HCT116 (cell line): Measurements from ENCODE around the gene PLCG2. TPM values are rescaled to one million over a fixed set of nuclear protein-coding genes. Genes with fewer than 3 reads are reported as not detected.

ENCODE experiments used
- ATAC-seq: fragments of 200-7000 bp; cut with Tn5 transposase; 2 replicates; pipeline ENCODE4 v1.9.1; 2020; ENCODE audit warnings: mild to moderate bottlenecking, moderate library complexity
- BruUV-seq: library from RNA; stranded (reverse); fragments of 400-500 nt; replicated peaks from 2 replicates; lab custom pipeline; 2021; lab: Mats Ljungman, UMichigan
- CTCF ChIA-PET: fragments of 300-600 bp; sonication (Branson Sonifier 250); formaldehyde crosslinking; loops from one replicate; lab custom pipeline; 2021; ENCODE audit warnings: antibody characterized with exemption; lab: Charles Lee
- POLR2A ChIA-PET: fragments of 300-600, 350-600 bp; sonication (Branson Sonifier 250); formaldehyde crosslinking; loops from one replicate; lab custom pipeline; 2021; ENCODE audit warnings: antibody characterized with exemption; lab: Charles Lee
- RAD21 ChIA-PET, 2 experiments: fragments of 300-600 bp; sonication (Branson Sonifier 250); formaldehyde crosslinking; loops; one replicate each; lab custom pipeline; 2023; ENCODE audit warnings: low total read pairs in 2 of 2; ENCODE audit not compliant: uncharacterized antibody in 2 of 2, unreplicated experiment in 2 of 2, low non-redundant PET in 1 of 2; lab: Charles Lee
- DNase-seq: peaks from one replicate; pipeline ENCODE4 v3.0.0-alpha.2; 2010; ENCODE audit warnings: low read depth, low spot score
- H2AFZ ChIP-seq: fragments of 200-600 bp; shearing (Covaris generic), sonication (generic); 2 replicates; pipeline ENCODE4 v1.6.1; 2017; ENCODE audit warnings: low read depth, mixed run types, mixed read lengths, antibody characterized with exemption, low read length; ENCODE audit not compliant: poor library complexity, severe bottlenecking
- H3K27ac ChIP-seq: 2 replicates; pipeline ENCODE4 v1.5.1; 2012; ENCODE audit warnings: low read depth, low read length
- H3K27me3 ChIP-seq: fragments of 200-600 bp; sonication (generic); 2 replicates; pipeline ENCODE4 v1.6.1; 2016; ENCODE audit warnings: mixed run types, low read length, mixed read lengths; ENCODE audit not compliant: insufficient read depth
- H3K36me3 ChIP-seq, 2 experiments: fragments of 200-500 bp in 1 of 2; fragments of 200-600 bp in 1 of 2; sonication (Bioruptor generic) in 1 of 2; sonication (generic) in 1 of 2; 2 replicates each; pipeline versions ENCODE4 v1.5.1 to v1.6.1; 2014 to 2016; ENCODE audit warnings: low read length in 2 of 2, inconsistent platforms in 1 of 2, mixed read lengths in 1 of 2, mixed run types in 1 of 2; ENCODE audit not compliant: insufficient read depth in 2 of 2, control insufficient read depth in 1 of 2
- H3K4me1 ChIP-seq, 2 experiments: fragments of 200-600 bp in 1 of 2; sonication (generic) in 1 of 2; 2 replicates each; pipeline versions ENCODE4 v1.5.1 to v1.6.1; 2012 to 2017; ENCODE audit warnings: low read length in 2 of 2, inconsistent platforms in 1 of 2, mild to moderate bottlenecking in 1 of 2, mixed read lengths in 1 of 2, mixed run types in 1 of 2, moderate library complexity in 1 of 2; ENCODE audit not compliant: insufficient read depth in 2 of 2, control insufficient read depth in 1 of 2
- H3K4me2 ChIP-seq: fragments of 200-600 bp; sonication (generic); 2 replicates; pipeline ENCODE4 v1.6.1; 2017; ENCODE audit warnings: mixed run types, low read length, mixed read lengths
- H3K4me3 ChIP-seq, 2 experiments: fragments of 200-600 bp in 1 of 2; sonication (generic) in 1 of 2; replicated peaks in 1 of 2; 2 replicates each; pipeline ENCODE4 v1.5.1; 2011 to 2016; ENCODE audit warnings: low read length in 2 of 2, control low read depth in 1 of 2, low read depth in 1 of 2, mild to moderate bottlenecking in 1 of 2, mixed read lengths in 1 of 2, mixed run types in 1 of 2
- H3K79me2 ChIP-seq: fragments of 200-600 bp; sonication (generic); 2 replicates; pipeline ENCODE4 v1.6.1; 2017; ENCODE audit warnings: mild to moderate bottlenecking, mixed run types, low read length, moderate library complexity, mixed read lengths; ENCODE audit not compliant: insufficient read depth
- H3K9ac ChIP-seq: fragments of 200-600 bp; sonication (generic); 2 replicates; pipeline ENCODE4 v1.6.1; 2016; ENCODE audit warnings: low read length, mixed read lengths
- H3K9me2 ChIP-seq: fragments of 200-600 bp; sonication (generic), shearing (Covaris generic); 2 replicates; pipeline ENCODE4 v1.6.1; 2017; ENCODE audit warnings: mixed run types, mild to moderate bottlenecking, moderate library complexity; ENCODE audit not compliant: insufficient read depth
- H3K9me3 ChIP-seq, 2 experiments: fragments of 200-500 bp in 1 of 2; fragments of 200-600 bp in 1 of 2; sonication (Bioruptor generic) in 1 of 2; sonication (generic) in 1 of 2; 2 replicates each; pipeline ENCODE4 v1.6.1; 2014 to 2017; ENCODE audit warnings: low read length in 2 of 2, mixed read lengths in 2 of 2, inconsistent platforms in 1 of 2, low read depth in 1 of 2, mild to moderate bottlenecking in 1 of 2, mixed run types in 1 of 2, moderate library complexity in 1 of 2; ENCODE audit not compliant: control insufficient read depth in 1 of 2, insufficient read depth in 1 of 2
- H4K20me1 ChIP-seq: fragments of 200-600 bp; sonication (generic), shearing (Covaris generic); 2 replicates; pipeline ENCODE4 v1.6.1; 2017; ENCODE audit warnings: mixed run types, mild to moderate bottlenecking, moderate library complexity; ENCODE audit not compliant: insufficient read depth
- CBX3 ChIP-seq: IDR thresholded peaks from 2 replicates; pipeline ENCODE4 v1.6.1; 2012; ENCODE audit warnings: low read depth
- CEBPB ChIP-seq: IDR thresholded peaks from 2 replicates; pipeline ENCODE4 v1.6.1; 2012; ENCODE audit warnings: low read depth
- EGR1 ChIP-seq: IDR thresholded peaks from 2 replicates; pipeline ENCODE4 v1.6.1; 2012; ENCODE audit warnings: low read depth
- ELF1 ChIP-seq: IDR thresholded peaks from 2 replicates; pipeline ENCODE4 v1.6.1; 2012; ENCODE audit warnings: low read depth, borderline replicate concordance
- EZH2 ChIP-seq: fragments of 200-600 bp; sonication (generic); IDR thresholded peaks from 2 replicates; pipeline ENCODE4 v1.6.1; 2017; ENCODE audit warnings: antibody characterized with exemption, mixed run types
- FOSL1 ChIP-seq: IDR thresholded peaks from 2 replicates; pipeline ENCODE4 v1.6.1; 2012; ENCODE audit warnings: low read depth
- JUND ChIP-seq: IDR thresholded peaks from 2 replicates; pipeline ENCODE4 v1.6.1; 2012
- POLR2A ChIP-seq: IDR thresholded peaks from 2 replicates; pipeline ENCODE4 v1.7.0; 2011; ENCODE audit warnings: borderline replicate concordance; ENCODE audit not compliant: insufficient read depth, insufficient read length; ENCODE audit errors: extremely low read depth
- POLR2AphosphoS5 ChIP-seq: IDR thresholded peaks from 2 replicates; pipeline ENCODE4 v1.6.1; 2011; ENCODE audit warnings: mild to moderate bottlenecking, low read depth, low read length, moderate library complexity
- RAD21 ChIP-seq: IDR thresholded peaks from 2 replicates; pipeline ENCODE4 v1.6.1; 2012; ENCODE audit warnings: low read depth, mild to moderate bottlenecking
- SP1 ChIP-seq: IDR thresholded peaks from 2 replicates; pipeline ENCODE4 v1.6.1; 2012; ENCODE audit warnings: low read depth
- SRF ChIP-seq: IDR thresholded peaks from 2 replicates; pipeline ENCODE4 v1.6.1; 2012; ENCODE audit warnings: low read depth
- intact Hi-C: fragments of 100-400 bp; cut with micrococcal nuclease; formaldehyde crosslinking; loops from 2 replicates; pipeline ENCODE4 v1.10.0; 2022
- total RNA-seq: library from RNA; stranded (reverse); gene quantifications from one replicate; pipeline ENCODE4 v1.2.1, GENCODE V29; 2021; ENCODE audit not compliant: unreplicated experiment
- TF ChIP-seq, protein P1 (sequence below), 3 experiments: fragments of 200-600 bp in 1 of 3; sonication (generic) in 1 of 3; IDR thresholded peaks in 2 of 3; conservative IDR thresholded peaks in 1 of 3; 2 replicates each; pipeline ENCODE4 v1.5.1; 2012 to 2017; ENCODE audit warnings: low read depth in 2 of 3, low read length in 2 of 3, antibody characterized with exemption in 1 of 3, borderline replicate concordance in 1 of 3, control low read depth in 1 of 3, mild to moderate bottlenecking in 1 of 3, mixed read lengths in 1 of 3, mixed run types in 1 of 3, moderate library complexity in 1 of 3; ENCODE audit not compliant: insufficient read depth in 1 of 3
- TF ChIP-seq, protein P2 (sequence below): IDR thresholded peaks from 2 replicates; pipeline ENCODE4 v1.6.1; 2011; ENCODE audit warnings: mild to moderate bottlenecking, low read length, moderate library complexity; ENCODE audit not compliant: insufficient replicate concordance; ENCODE audit errors: extremely low read depth

Gene PLCG2
- total RNA-seq, 1 experiment from 2014 or later = 31.2 TPM

- Histone ChIP-seq H3K27me3 (no peaks in the 10 kb centered on the region), H3K27ac (no peak overlapping the region), H3K79me2 (no peaks in the 10 kb centered on the region), H3K4me3 (no peak overlapping the region), H4K20me1 (0 out of 2 replicates have a peak, but pooled peaks cover 4% of the 10 kb centered on the region), H3K9ac (no peak overlapping the region), H3K9me3 (no peaks in the 10 kb centered on the region)
- no peak for ATAC-seq
- ChIA-PET RAD21 (no interaction called here), POLR2A (no interaction called here)
- no peak for TF ChIP-seq SP1
- TF ChIP-seq CBX3 = no peak
- no peak for TF ChIP-seq ELF1
- no peak for TF ChIP-seq EGR1
- TF ChIP-seq SRF = no peak
- TF ChIP-seq, protein P1, sequence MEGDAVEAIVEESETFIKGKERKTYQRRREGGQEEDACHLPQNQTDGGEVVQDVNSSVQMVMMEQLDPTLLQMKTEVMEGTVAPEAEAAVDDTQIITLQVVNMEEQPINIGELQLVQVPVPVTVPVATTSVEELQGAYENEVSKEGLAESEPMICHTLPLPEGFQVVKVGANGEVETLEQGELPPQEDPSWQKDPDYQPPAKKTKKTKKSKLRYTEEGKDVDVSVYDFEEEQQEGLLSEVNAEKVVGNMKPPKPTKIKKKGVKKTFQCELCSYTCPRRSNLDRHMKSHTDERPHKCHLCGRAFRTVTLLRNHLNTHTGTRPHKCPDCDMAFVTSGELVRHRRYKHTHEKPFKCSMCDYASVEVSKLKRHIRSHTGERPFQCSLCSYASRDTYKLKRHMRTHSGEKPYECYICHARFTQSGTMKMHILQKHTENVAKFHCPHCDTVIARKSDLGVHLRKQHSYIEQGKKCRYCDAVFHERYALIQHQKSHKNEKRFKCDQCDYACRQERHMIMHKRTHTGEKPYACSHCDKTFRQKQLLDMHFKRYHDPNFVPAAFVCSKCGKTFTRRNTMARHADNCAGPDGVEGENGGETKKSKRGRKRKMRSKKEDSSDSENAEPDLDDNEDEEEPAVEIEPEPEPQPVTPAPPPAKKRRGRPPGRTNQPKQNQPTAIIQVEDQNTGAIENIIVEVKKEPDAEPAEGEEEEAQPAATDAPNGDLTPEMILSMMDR (IDR thresholded peaks at IDR 0.05 in 2 of 3, conservative IDR thresholded peaks at IDR 0.05 in 1 of 3; ENCODE audit: borderline replicate concordance in 1 of 3, insufficient read depth in 1 of 3, low read depth in 2 of 3, low read length in 2 of 3) = no peak
- TF ChIP-seq POLR2A = no peak
- no peak for TF ChIP-seq CEBPB
- no peak for TF ChIP-seq POLR2AphosphoS5
- TF ChIP-seq, protein P2, sequence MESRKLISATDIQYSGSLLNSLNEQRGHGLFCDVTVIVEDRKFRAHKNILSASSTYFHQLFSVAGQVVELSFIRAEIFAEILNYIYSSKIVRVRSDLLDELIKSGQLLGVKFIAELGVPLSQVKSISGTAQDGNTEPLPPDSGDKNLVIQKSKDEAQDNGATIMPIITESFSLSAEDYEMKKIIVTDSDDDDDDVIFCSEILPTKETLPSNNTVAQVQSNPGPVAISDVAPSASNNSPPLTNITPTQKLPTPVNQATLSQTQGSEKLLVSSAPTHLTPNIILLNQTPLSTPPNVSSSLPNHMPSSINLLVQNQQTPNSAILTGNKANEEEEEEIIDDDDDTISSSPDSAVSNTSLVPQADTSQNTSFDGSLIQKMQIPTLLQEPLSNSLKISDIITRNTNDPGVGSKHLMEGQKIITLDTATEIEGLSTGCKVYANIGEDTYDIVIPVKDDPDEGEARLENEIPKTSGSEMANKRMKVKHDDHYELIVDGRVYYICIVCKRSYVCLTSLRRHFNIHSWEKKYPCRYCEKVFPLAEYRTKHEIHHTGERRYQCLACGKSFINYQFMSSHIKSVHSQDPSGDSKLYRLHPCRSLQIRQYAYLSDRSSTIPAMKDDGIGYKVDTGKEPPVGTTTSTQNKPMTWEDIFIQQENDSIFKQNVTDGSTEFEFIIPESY = no peak
- TF ChIP-seq JUND = no peak
- no peak for TF ChIP-seq RAD21
- TF ChIP-seq FOSL1 = no peak
- TF ChIP-seq EZH2 = no peak
- TF ChIP-seq, all 23 proteins: peak for 0
- intact Hi-C loops = no loop called here
- no TSS peak for BruUV-seq
- H3K9me2 ChIP-seq = no peaks in the 10 kb centered on the region
- CTCF ChIA-PET = no interaction called here
- no peaks in the 10 kb centered on the region for H3K36me3 ChIP-seq
- no peak overlapping the region for H2AFZ ChIP-seq
- no peak overlapping the region for H3K4me2 ChIP-seq
- no peak for DNase-seq
- H3K4me1 ChIP-seq = no peaks in the 10 kb centered on the region
Measured at GRCh38 chr16:81806696-81807095, 27.6 kb downstream of the PLCG2 start.
